ENCODE measurements around the gene ATG9B.

GRCh38 chr7:151008143-151008510, 16.2 kb downstream of the ATG9B start:
- TF ChIP-seq POLR2AphosphoS5 (IDR thresholded peaks at IDR 0.05; ENCODE audit: low read depth) (no peak), CTCF (IDR thresholded peaks at IDR 0.05; ENCODE audit: insufficient read depth, low read length) (no peak), REST (IDR thresholded peaks at IDR 0.05; ENCODE audit: insufficient replicate concordance, low read depth) (no peak), GABPA (IDR thresholded peaks at IDR 0.05; ENCODE audit: low read depth) (no peak)

Data from HL-60 (cell line).